ENCODE measurements around the gene EFCAB12.
A peak's percentile ranks its signal among the peaks of the same experiment; 100 is the strongest.

EFCAB12 gene

DNA sequence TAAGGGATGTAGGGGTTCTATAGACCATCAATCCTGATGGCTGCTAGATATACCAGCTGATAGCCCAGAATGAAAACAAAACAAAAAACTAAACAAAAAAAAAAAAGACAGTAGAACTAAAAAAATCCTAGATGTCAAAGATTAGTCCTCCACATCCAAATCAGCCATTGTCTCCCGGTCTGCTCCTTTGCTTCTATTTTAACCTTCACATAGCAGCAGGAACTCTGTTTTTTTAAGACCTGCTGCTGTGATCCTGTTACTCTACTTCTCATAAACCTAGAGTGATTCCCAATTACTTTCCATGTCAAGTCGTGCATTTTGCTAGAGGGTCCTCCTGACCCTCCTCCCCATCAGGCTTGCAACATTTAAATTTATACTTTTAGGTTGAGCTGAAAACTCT is 14.1 kb upstream of the EFCAB12 start:
- peak overlapping the region; percentile 95 for H3K4me3 ChIP-seq (ENCODE audit: low read length)
- H3K9me3 ChIP-seq (ENCODE audit: control insufficient read depth, low read length) = no peaks in the 10 kb centered on the region
- DNase-seq (ENCODE audit: low read depth) = no peak
- H3K36me3 ChIP-seq (ENCODE audit: control insufficient read depth, insufficient read depth, low read length, severe bottlenecking) = peaks cover 6% of the 10 kb centered on the region
- H3K27me3 ChIP-seq (replicated peaks; ENCODE audit: control insufficient read depth, insufficient read depth, low read length) = no peaks in the 10 kb centered on the region
- H3K9ac ChIP-seq (ENCODE audit: low read length) = peak overlapping the region; percentile 95
- peaks cover 61% of the 10 kb centered on the region for H3K4me1 ChIP-seq (ENCODE audit: control insufficient read depth, insufficient read depth, low read length)

- peak overlapping the region; percentile 95 for H3K9ac ChIP-seq (ENCODE audit: low read length)
- no peaks in the 10 kb centered on the region for H3K9me3 ChIP-seq (ENCODE audit: control insufficient read depth, low read length)
- peak; percentile 72 for DNase-seq (ENCODE audit: low read depth)
- H3K4me1 ChIP-seq (ENCODE audit: control insufficient read depth, insufficient read depth, low read length) = peaks cover 60% of the 10 kb centered on the region
- peak overlapping the region; percentile 95 for H3K4me3 ChIP-seq (ENCODE audit: low read length)
- no peaks in the 10 kb centered on the region for H3K27me3 ChIP-seq (replicated peaks; ENCODE audit: control insufficient read depth, insufficient read depth, low read length)
- peaks cover 13% of the 10 kb centered on the region for H3K36me3 ChIP-seq (ENCODE audit: control insufficient read depth, insufficient read depth, low read length, severe bottlenecking)
Measured at GRCh38 chr3:129441782-129442181, 13.3 kb upstream of the EFCAB12 start.

- DNase-seq (ENCODE audit: low read depth) = no peak
- Histone ChIP-seq H3K4me3 (ENCODE audit: low read length) (peak overlapping the region; percentile 95), H3K4me1 (ENCODE audit: control insufficient read depth, insufficient read depth, low read length) (peaks cover 64% of the 10 kb centered on the region), H3K36me3 (ENCODE audit: control insufficient read depth, insufficient read depth, low read length, severe bottlenecking) (peaks cover 19% of the 10 kb centered on the region), H3K9ac (ENCODE audit: low read length) (peak overlapping the region; percentile 95), H3K27me3 (replicated peaks; ENCODE audit: control insufficient read depth, insufficient read depth, low read length) (no peaks in the 10 kb centered on the region), H3K9me3 (ENCODE audit: control insufficient read depth, low read length) (no peaks in the 10 kb centered on the region)
Measured at GRCh38 chr3:129441215-129441614, 12.8 kb upstream of the EFCAB12 start.

DNA sequence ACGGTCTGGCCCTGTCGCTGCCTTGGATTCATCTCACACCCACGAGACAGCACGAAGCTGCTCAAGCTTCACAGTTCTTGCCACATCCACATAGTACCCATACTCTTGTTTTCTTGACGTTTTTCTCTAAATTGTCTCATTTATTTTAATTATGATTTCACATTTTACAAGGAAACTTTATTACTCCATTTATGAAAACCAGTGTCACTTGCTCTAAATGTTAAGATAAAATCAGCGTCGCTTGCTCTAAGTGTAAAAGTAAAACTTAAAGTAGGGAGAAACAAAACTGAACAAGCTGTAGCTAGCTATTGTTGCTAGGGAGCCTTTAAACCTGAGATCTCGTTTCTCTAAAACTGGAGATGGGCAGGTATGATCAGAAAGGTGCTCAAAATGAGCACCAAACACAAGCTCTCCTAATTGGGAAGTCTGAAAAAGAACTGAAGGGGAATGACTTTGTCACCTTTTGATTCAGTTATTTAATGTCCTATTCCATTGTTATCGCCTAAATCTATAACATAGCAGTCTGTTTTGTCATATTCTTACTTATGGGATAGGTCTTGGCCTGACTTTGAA is 12.3 kb upstream of the EFCAB12 start:
- no peaks in the 10 kb centered on the region for H3K9me3 ChIP-seq (ENCODE audit: control insufficient read depth, low read length)
- no peaks in the 10 kb centered on the region for H3K27me3 ChIP-seq (replicated peaks; ENCODE audit: control insufficient read depth, insufficient read depth, low read length)

GRCh38 chr3:129439817-129440617 is 11.6 kb upstream of the EFCAB12 start, which contains the start of the genes IFT122 and MBD4:
Gene IFT122 (plus strand): TSS chr3:129440224. CDS start chr3:129440331, 107 bp downstream.
Gene MBD4 (minus strand): TSS chr3:129439948. CDS start chr3:129439833, 115 bp downstream.
- Histone ChIP-seq H3K9me3 (ENCODE audit: control insufficient read depth, low read length) (no peaks in the 10 kb centered on the region), H3K36me3 (ENCODE audit: control insufficient read depth, insufficient read depth, low read length, severe bottlenecking) (peaks cover 29% of the 10 kb centered on the region), H3K27me3 (replicated peaks; ENCODE audit: control insufficient read depth, insufficient read depth, low read length) (no peaks in the 10 kb centered on the region), H3K9ac (ENCODE audit: low read length) (peak within 1 kb of the TSS; percentile 95), H3K4me3 (ENCODE audit: low read length) (peak within 1 kb of the TSS; percentile 95), H3K4me1 (ENCODE audit: control insufficient read depth, insufficient read depth, low read length) (peaks cover 71% of the 10 kb centered on the region)
- DNase-seq (ENCODE audit: low read depth) = peak; percentile 100

More for the DNA sequence above, 12.3 kb upstream of the EFCAB12 start:
- H3K36me3 ChIP-seq (ENCODE audit: control insufficient read depth, insufficient read depth, low read length, severe bottlenecking) = peaks cover 24% of the 10 kb centered on the region
- peak overlapping the region; percentile 95 for H3K9ac ChIP-seq (ENCODE audit: low read length)
- H3K4me3 ChIP-seq (ENCODE audit: low read length) = peak overlapping the region; percentile 95
- peaks cover 69% of the 10 kb centered on the region for H3K4me1 ChIP-seq (ENCODE audit: control insufficient read depth, insufficient read depth, low read length)
- DNase-seq (ENCODE audit: low read depth) = peak; percentile 76

- peak overlapping the region; percentile 95 for H3K4me3 ChIP-seq (ENCODE audit: low read length)
- H3K9ac ChIP-seq (ENCODE audit: low read length) = peak overlapping the region; percentile 95
- H3K9me3 ChIP-seq (ENCODE audit: control insufficient read depth, low read length) = no peaks in the 10 kb centered on the region
- no peaks in the 10 kb centered on the region for H3K27me3 ChIP-seq (replicated peaks; ENCODE audit: control insufficient read depth, insufficient read depth, low read length)
- peaks cover 34% of the 10 kb centered on the region for H3K36me3 ChIP-seq (ENCODE audit: control insufficient read depth, insufficient read depth, low read length, severe bottlenecking)
- H3K4me1 ChIP-seq (ENCODE audit: control insufficient read depth, insufficient read depth, low read length) = peaks cover 76% of the 10 kb centered on the region
- DNase-seq (ENCODE audit: low read depth) = peak; percentile 67
Measured at GRCh38 chr3:129439226-129439816, 10.9 kb upstream of the EFCAB12 start.

DNA sequence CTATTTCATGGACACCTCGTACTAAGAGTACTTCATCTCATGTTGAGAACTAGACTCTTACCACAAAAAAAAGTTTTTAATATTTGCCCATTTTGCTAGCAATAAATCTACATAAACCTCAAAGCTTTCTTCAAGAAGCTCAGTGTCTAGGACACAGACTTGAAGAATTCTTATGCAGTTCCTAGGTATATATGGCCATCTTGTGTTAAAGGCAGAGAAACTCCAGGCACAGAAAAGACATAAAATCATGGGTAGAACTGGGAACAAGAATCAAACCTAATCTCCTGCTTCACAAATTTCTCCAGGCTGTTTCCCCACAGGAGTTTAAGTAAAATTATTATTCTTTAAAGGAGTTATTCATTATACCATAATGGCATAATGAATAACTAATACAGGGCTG is 6.9 kb upstream of the EFCAB12 start:
- no peak for DNase-seq (ENCODE audit: low read depth)
- no peaks in the 10 kb centered on the region for H3K27me3 ChIP-seq (replicated peaks; ENCODE audit: control insufficient read depth, insufficient read depth, low read length)
- no peaks in the 10 kb centered on the region for H3K9me3 ChIP-seq (ENCODE audit: control insufficient read depth, low read length)
- H3K4me1 ChIP-seq (ENCODE audit: control insufficient read depth, insufficient read depth, low read length) = peaks cover 39% of the 10 kb centered on the region
- H3K36me3 ChIP-seq (ENCODE audit: control insufficient read depth, insufficient read depth, low read length, severe bottlenecking) = peaks cover 73% of the 10 kb centered on the region
- H3K9ac ChIP-seq (ENCODE audit: low read length) = peak overlapping the region; percentile 66
- H3K4me3 ChIP-seq (ENCODE audit: low read length) = peak overlapping the region; percentile 57

DNA sequence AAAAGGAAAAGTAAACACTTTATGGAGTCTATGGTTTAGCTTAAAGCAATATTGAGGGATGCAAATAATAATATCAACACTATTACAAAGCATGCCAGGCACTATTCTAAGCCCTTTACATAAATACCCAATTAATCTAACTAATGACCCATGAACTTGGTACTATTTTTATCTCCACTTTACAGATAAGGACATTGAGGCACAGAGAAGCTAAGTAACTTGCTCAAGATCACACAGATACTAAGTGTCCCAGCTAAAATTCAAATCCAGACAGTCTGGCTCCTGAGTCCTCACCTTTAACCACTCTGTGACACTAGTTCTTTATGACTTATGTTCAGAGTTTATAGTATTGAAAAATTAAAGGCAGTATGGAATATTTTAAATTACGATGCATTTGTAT is 5.7 kb upstream of the EFCAB12 start:
- Histone ChIP-seq H3K4me3 (ENCODE audit: low read length) (no peak overlapping the region), H3K4me1 (ENCODE audit: control insufficient read depth, insufficient read depth, low read length) (peaks cover 39% of the 10 kb centered on the region), H3K27me3 (replicated peaks; ENCODE audit: control insufficient read depth, insufficient read depth, low read length) (no peaks in the 10 kb centered on the region), H3K9me3 (ENCODE audit: control insufficient read depth, low read length) (no peaks in the 10 kb centered on the region), H3K9ac (ENCODE audit: low read length) (no peak overlapping the region), H3K36me3 (ENCODE audit: control insufficient read depth, insufficient read depth, low read length, severe bottlenecking) (peaks cover 81% of the 10 kb centered on the region)
- DNase-seq (ENCODE audit: low read depth) = no peak

DNA sequence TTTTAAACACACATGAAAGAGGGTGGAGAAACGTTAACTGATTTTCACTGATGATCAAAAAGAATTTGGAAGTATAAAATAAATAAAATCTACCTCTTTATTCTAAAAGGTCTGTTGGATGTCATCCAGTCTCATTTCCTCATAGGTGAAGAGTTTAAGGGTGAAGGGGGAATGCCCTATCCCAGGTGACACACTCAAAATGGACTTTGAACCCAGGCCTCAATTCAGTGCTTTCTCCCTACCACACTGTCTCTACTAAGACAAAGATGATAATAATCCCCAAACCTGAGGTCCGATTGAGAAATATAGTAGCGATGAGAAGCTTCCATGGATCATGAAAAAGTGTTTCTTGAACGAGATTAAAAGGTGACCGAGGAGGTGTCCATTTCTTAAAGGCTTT is 5.1 kb upstream of the EFCAB12 start:
- Histone ChIP-seq H3K27me3 (replicated peaks; ENCODE audit: control insufficient read depth, insufficient read depth, low read length) (no peaks in the 10 kb centered on the region), H3K9me3 (ENCODE audit: control insufficient read depth, low read length) (no peaks in the 10 kb centered on the region), H3K36me3 (ENCODE audit: control insufficient read depth, insufficient read depth, low read length, severe bottlenecking) (peaks cover 81% of the 10 kb centered on the region), H3K9ac (ENCODE audit: low read length) (no peak overlapping the region), H3K4me1 (ENCODE audit: control insufficient read depth, insufficient read depth, low read length) (peaks cover 38% of the 10 kb centered on the region), H3K4me3 (ENCODE audit: low read length) (no peak overlapping the region)
- DNase-seq (ENCODE audit: low read depth) = no peak

DNA sequence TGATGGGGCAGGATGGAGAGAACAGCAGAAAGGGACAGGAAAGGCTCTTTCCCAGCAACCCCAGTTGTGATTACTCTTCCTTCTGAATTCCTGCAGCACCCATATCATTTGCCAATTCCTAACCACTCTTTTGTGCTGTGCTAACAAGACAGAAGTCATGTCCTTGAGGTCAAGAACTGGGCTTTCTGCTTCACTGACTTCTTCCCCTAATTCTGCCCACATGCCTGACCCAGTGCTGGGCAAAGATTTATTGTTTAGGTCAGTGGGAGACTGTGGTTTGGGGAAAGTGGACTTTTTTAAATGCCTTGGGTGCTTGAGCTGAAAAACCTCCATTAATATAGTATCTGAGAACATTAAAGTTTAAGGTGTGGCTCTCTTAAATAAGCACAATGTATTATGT is 4.2 kb upstream of the EFCAB12 start:
- Histone ChIP-seq H3K4me1 (ENCODE audit: control insufficient read depth, insufficient read depth, low read length) (peaks cover 36% of the 10 kb centered on the region), H3K4me3 (ENCODE audit: low read length) (no peak overlapping the region), H3K36me3 (ENCODE audit: control insufficient read depth, insufficient read depth, low read length, severe bottlenecking) (peaks cover 77% of the 10 kb centered on the region), H3K9ac (ENCODE audit: low read length) (no peak overlapping the region), H3K27me3 (replicated peaks; ENCODE audit: control insufficient read depth, insufficient read depth, low read length) (no peaks in the 10 kb centered on the region), H3K9me3 (ENCODE audit: control insufficient read depth, low read length) (no peaks in the 10 kb centered on the region)
- no peak for DNase-seq (ENCODE audit: low read depth)

GRCh38 chr3:129432036-129432435 is 3.6 kb upstream of the EFCAB12 start:
- H3K27me3 ChIP-seq (replicated peaks; ENCODE audit: control insufficient read depth, insufficient read depth, low read length) = no peaks in the 10 kb centered on the region
- H3K36me3 ChIP-seq (ENCODE audit: control insufficient read depth, insufficient read depth, low read length, severe bottlenecking) = peaks cover 70% of the 10 kb centered on the region
- H3K9ac ChIP-seq (ENCODE audit: low read length) = no peak overlapping the region
- peaks cover 32% of the 10 kb centered on the region for H3K4me1 ChIP-seq (ENCODE audit: control insufficient read depth, insufficient read depth, low read length)
- no peak for DNase-seq (ENCODE audit: low read depth)
- H3K4me3 ChIP-seq (ENCODE audit: low read length) = no peak overlapping the region
- H3K9me3 ChIP-seq (ENCODE audit: control insufficient read depth, low read length) = no peaks in the 10 kb centered on the region
